ENCODE measurements around the gene BCR. TPM values are rescaled to one million over a fixed set of nuclear protein-coding genes. Genes with fewer than 3 reads are reported as not detected.

Gene BCR
- total RNA-seq, 1 experiment from 2014 or later: 129 TPM

DNA sequence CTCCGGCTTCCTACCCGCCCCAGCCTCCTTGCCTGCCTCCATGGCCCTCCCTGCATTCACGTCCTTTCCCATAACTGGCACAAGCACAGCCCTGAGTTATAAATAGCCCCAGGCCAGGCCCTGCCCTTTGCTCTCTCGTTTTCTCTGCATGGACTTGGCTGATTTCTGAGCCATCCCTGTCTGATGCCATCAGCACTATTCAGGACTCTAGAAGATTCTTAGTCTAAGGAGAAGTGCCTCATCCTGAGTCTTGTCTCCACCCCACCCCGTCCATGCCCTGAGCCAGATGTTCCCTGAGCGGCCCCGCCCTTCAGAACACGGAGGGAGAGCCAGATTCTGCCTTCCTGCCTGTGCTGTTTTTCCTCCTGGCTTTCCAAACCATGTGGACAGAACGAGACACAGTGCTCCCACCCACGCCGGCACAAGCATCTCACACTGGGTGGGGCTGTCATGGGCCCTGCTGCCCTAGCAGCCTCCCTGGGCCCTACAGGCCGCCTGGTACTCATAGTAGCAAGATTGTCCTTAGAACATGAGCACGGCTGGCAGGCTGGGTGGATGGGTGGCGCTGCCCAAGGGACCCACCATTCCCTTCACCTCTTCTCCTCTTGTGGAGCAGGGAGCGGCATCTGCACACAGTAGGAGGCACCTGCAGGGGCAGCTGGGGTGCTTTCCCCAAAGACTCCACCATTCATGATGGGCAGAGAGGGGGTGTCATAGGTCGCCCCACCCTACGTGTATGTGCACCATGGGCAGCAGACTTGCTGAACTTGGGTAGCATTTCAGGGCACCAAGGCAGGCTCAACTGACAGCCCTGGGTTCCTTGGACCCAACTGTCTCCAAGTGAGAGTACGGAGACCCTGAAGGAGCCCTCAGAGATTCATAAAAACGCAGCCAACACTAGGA lies 76.9 kb downstream of the BCR start (continued):
- TF ChIP-seq, protein P1, sequence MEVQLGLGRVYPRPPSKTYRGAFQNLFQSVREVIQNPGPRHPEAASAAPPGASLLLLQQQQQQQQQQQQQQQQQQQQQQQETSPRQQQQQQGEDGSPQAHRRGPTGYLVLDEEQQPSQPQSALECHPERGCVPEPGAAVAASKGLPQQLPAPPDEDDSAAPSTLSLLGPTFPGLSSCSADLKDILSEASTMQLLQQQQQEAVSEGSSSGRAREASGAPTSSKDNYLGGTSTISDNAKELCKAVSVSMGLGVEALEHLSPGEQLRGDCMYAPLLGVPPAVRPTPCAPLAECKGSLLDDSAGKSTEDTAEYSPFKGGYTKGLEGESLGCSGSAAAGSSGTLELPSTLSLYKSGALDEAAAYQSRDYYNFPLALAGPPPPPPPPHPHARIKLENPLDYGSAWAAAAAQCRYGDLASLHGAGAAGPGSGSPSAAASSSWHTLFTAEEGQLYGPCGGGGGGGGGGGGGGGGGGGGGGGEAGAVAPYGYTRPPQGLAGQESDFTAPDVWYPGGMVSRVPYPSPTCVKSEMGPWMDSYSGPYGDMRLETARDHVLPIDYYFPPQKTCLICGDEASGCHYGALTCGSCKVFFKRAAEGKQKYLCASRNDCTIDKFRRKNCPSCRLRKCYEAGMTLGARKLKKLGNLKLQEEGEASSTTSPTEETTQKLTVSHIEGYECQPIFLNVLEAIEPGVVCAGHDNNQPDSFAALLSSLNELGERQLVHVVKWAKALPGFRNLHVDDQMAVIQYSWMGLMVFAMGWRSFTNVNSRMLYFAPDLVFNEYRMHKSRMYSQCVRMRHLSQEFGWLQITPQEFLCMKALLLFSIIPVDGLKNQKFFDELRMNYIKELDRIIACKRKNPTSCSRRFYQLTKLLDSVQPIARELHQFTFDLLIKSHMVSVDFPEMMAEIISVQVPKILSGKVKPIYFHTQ (CRISPR knock-in tag; IDR thresholded peaks at IDR 0.05): no peak
- TF ChIP-seq TEAD4 (CRISPR knock-in tag; IDR thresholded peaks at IDR 0.05) (no peak), CREM (CRISPR knock-in tag; IDR thresholded peaks at IDR 0.05) (no peak), NFATC4 (CRISPR knock-in tag; IDR thresholded peaks at IDR 0.05) (no peak), ZBTB21 (CRISPR knock-in tag; IDR thresholded peaks at IDR 0.05; ENCODE audit: borderline replicate concordance) (no peak), GRHL2 (CRISPR knock-in tag; IDR thresholded peaks at IDR 0.05; ENCODE audit: insufficient replicate concordance, severe bottlenecking) (no peak), FOXJ3 (CRISPR knock-in tag; IDR thresholded peaks at IDR 0.05; ENCODE audit: borderline replicate concordance) (no peak), NR2C2 (CRISPR knock-in tag; IDR thresholded peaks at IDR 0.05) (no peak)
- TF ChIP-seq, protein P2, sequence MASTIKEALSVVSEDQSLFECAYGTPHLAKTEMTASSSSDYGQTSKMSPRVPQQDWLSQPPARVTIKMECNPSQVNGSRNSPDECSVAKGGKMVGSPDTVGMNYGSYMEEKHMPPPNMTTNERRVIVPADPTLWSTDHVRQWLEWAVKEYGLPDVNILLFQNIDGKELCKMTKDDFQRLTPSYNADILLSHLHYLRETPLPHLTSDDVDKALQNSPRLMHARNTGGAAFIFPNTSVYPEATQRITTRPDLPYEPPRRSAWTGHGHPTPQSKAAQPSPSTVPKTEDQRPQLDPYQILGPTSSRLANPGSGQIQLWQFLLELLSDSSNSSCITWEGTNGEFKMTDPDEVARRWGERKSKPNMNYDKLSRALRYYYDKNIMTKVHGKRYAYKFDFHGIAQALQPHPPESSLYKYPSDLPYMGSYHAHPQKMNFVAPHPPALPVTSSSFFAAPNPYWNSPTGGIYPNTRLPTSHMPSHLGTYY (CRISPR knock-in tag; IDR thresholded peaks at IDR 0.05): no peak
- TF ChIP-seq, protein P3, sequence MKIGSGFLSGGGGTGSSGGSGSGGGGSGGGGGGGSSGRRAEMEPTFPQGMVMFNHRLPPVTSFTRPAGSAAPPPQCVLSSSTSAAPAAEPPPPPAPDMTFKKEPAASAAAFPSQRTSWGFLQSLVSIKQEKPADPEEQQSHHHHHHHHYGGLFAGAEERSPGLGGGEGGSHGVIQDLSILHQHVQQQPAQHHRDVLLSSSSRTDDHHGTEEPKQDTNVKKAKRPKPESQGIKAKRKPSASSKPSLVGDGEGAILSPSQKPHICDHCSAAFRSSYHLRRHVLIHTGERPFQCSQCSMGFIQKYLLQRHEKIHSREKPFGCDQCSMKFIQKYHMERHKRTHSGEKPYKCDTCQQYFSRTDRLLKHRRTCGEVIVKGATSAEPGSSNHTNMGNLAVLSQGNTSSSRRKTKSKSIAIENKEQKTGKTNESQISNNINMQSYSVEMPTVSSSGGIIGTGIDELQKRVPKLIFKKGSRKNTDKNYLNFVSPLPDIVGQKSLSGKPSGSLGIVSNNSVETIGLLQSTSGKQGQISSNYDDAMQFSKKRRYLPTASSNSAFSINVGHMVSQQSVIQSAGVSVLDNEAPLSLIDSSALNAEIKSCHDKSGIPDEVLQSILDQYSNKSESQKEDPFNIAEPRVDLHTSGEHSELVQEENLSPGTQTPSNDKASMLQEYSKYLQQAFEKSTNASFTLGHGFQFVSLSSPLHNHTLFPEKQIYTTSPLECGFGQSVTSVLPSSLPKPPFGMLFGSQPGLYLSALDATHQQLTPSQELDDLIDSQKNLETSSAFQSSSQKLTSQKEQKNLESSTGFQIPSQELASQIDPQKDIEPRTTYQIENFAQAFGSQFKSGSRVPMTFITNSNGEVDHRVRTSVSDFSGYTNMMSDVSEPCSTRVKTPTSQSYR (CRISPR knock-in tag; IDR thresholded peaks at IDR 0.05): no peak
- TF ChIP-seq, protein P4, sequence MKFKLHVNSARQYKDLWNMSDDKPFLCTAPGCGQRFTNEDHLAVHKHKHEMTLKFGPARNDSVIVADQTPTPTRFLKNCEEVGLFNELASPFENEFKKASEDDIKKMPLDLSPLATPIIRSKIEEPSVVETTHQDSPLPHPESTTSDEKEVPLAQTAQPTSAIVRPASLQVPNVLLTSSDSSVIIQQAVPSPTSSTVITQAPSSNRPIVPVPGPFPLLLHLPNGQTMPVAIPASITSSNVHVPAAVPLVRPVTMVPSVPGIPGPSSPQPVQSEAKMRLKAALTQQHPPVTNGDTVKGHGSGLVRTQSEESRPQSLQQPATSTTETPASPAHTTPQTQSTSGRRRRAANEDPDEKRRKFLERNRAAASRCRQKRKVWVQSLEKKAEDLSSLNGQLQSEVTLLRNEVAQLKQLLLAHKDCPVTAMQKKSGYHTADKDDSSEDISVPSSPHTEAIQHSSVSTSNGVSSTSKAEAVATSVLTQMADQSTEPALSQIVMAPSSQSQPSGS (CRISPR knock-in tag; IDR thresholded peaks at IDR 0.05; ENCODE audit: borderline replicate concordance, low read depth): no peak

DNA sequence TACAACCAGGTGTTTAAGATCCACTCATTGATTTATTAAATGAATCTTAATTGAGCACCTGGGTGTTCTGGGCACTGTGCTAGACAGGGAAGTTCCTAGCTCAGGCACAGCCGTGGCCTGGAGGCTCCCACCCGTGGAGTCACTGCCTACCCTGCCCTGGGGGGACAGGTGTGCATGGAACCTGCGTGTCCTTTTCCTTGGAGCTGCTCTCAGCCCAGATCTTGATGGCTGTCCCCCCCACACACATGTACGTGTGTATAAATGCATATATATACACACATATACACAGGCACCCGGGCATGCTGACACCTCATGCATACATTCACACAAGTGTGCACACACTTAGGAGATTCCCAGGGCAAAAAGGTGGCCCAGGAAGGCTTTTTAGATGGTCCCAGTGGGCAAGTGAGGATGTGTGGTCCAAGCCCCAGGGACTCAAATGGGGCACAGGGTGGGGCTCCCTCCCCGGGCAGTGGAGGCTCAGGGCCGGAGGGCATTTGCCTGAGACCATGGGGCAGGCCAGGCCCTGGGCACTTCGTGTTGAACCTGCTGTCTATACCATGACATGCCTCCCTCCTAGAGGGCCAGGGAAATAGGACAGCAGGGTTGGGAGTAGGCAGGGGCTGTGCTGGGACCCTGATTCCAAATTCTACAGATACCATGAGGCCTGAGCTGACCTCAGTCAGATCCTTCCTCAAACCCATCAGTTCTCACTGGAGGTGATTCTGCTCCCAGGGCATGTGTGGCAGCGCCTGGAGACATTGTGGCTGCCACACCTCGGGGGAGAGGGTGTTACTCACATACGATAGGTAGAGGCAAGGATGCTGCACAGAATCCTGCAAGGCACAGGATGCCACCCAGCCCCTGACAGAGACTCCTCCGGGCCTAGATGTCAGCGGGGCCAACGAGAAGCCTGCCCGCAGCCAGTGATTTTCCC lies 77.8 kb downstream of the BCR start:
- ChIA-PET POLR2A (no interaction called here), CTCF (interaction anchor here (1.1 to 3.2 kb wide), 2 partner anchors 7 to 15 kb away, joined by 3 to 13 read pairs; no protein-coding TSS in a partner anchor)
- H3K27ac Mint-ChIP-seq: peak overlapping the region; percentile 68
- no peaks in the 10 kb centered on the region for H3K27me3 Mint-ChIP-seq (ENCODE audit: low read depth)
- peaks cover 23% of the 10 kb centered on the region for H3K4me1 Mint-ChIP-seq
- H3K4me3 Mint-ChIP-seq: no peak overlapping the region
- TF ChIP-seq ZNF263 (CRISPR knock-in tag; IDR thresholded peaks at IDR 0.05; ENCODE audit: low read depth) (no peak), GTF2I (CRISPR knock-in tag; conservative IDR thresholded peaks at IDR 0.05) (no peak), ZNF416 (CRISPR knock-in tag; IDR thresholded peaks at IDR 0.05) (no peak)
- TF ChIP-seq, protein P5, sequence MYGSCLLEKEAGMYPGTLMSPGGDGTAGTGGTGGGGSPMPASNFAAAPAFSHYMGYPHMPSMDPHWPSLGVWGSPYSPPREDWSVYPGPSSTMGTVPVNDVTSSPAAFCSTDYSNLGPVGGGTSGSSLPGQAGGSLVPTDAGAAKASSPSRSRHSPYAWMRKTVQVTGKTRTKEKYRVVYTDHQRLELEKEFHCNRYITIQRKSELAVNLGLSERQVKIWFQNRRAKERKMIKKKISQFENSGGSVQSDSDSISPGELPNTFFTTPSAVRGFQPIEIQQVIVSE (CRISPR knock-in tag; IDR thresholded peaks at IDR 0.05; ENCODE audit: borderline replicate concordance): no peak
- TF ChIP-seq, protein P6, sequence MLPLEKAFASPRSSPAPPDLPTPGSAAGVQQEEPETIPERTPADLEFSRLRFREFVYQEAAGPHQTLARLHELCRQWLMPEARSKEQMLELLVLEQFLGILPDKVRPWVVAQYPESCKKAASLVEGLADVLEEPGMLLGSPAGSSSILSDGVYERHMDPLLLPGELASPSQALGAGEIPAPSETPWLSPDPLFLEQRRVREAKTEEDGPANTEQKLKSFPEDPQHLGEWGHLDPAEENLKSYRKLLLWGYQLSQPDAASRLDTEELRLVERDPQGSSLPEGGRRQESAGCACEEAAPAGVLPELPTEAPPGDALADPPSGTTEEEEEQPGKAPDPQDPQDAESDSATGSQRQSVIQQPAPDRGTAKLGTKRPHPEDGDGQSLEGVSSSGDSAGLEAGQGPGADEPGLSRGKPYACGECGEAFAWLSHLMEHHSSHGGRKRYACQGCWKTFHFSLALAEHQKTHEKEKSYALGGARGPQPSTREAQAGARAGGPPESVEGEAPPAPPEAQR (CRISPR knock-in tag; IDR thresholded peaks at IDR 0.05): no peak
- H3K9me3 Mint-ChIP-seq: no peaks in the 10 kb centered on the region
- ATAC-seq: no peak
- peaks cover 26% of the 10 kb centered on the region for H3K36me3 Mint-ChIP-seq
- no peak for DNase-seq (ENCODE audit: low spot score)

All from WTC11 (cell line).